Measurements from ENCODE around the gene LAMTOR4. TPM values are rescaled to one million over a fixed set of nuclear protein-coding genes. Genes with fewer than 3 reads are reported as not detected.

The LAMTOR4 gene
- total RNA-seq, 1 experiment from 2014 or later = 224 TPM

DNA sequence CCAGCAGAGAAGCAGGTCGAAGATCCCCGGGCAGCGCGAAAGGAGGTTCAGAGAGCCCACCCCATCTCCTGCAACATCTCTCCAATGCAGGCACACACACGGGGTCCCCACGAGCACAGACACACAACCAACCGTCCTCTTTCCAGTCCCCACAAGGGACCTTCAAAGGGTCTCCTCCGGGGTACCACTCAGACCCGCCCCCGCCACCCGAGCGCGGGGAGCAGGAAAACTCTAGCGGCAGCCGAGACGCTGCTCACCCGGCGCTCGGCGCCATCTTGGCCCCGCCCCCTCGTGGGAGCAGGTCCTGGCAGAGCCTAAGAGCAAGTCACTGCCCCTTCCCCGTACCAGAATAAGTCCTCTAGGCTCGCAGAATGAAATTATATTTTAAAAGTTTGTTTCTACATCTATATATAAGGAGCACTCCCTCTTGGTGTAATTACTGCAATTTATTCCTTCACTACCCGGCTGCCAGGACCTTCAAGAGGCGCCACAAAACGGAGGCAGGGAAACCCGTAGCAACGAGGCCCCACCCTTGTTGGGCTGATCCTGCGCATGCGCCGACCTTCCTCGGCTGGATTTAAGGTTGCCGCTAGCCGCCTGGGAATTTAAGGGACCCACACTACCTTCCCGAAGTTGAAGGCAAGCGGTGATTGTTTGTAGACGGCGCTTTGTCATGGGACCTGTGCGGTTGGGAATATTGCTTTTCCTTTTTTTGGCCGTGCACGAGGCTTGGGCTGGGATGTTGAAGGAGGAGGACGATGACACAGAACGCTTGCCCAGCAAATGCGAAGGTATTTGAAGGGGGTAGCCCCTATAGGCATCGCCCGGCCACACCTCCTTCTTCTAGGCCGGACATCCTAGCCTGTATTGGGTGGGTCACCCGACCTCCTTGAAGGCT lies 29.4 kb upstream of the LAMTOR4 start, which contains the start of the genes CNPY4 and TAF6:
Gene CNPY4 (plus strand): TSS at position 563 of the 898 bp plus-strand sequence. CDS start 111 bp downstream, at position 674.
Gene TAF6 (minus strand): TSS at position 287 of the 898 bp plus-strand sequence. CDS start 5,149 bp downstream, outside the sequence.
- Histone ChIP-seq H3K4me3 (ENCODE audit: low read depth in 2 of 2, low read length in 2 of 2) (peak within 1 kb of the TSS; percentile 69 to 99), H3K9me3 (ENCODE audit: control insufficient read depth, insufficient read depth, low read depth, low read length) (no peaks in the 10 kb centered on the region), H3K4me1 (ENCODE audit: control insufficient read depth, insufficient read depth, low read length) (peaks cover 11% of the 10 kb centered on the region), H3K36me3 (ENCODE audit: control insufficient read depth, insufficient read depth, low read length) (no peaks in the 10 kb centered on the region), H3K27ac (ENCODE audit: low read length) (peak within 1 kb of the TSS; percentile 88), H3K27me3 (ENCODE audit: control insufficient read depth, insufficient read depth, low read length) (no peaks in the 10 kb centered on the region)
- CTCF ChIA-PET = no interaction called here
- DNase-seq (ENCODE audit: low read depth, low spot score) = peak; percentile 95
- TF ChIP-seq SIN3A (IDR thresholded peaks at IDR 0.05; ENCODE audit: borderline replicate concordance, insufficient read depth, low read depth, low read length) = peak; percentile 55
- TF ChIP-seq, protein P1, sequence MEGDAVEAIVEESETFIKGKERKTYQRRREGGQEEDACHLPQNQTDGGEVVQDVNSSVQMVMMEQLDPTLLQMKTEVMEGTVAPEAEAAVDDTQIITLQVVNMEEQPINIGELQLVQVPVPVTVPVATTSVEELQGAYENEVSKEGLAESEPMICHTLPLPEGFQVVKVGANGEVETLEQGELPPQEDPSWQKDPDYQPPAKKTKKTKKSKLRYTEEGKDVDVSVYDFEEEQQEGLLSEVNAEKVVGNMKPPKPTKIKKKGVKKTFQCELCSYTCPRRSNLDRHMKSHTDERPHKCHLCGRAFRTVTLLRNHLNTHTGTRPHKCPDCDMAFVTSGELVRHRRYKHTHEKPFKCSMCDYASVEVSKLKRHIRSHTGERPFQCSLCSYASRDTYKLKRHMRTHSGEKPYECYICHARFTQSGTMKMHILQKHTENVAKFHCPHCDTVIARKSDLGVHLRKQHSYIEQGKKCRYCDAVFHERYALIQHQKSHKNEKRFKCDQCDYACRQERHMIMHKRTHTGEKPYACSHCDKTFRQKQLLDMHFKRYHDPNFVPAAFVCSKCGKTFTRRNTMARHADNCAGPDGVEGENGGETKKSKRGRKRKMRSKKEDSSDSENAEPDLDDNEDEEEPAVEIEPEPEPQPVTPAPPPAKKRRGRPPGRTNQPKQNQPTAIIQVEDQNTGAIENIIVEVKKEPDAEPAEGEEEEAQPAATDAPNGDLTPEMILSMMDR (IDR thresholded peaks at IDR 0.05) = no peak
- TF ChIP-seq REST (IDR thresholded peaks at IDR 0.05; ENCODE audit: insufficient read depth in 1 of 2, low read depth in 2 of 2, low read length in 1 of 2) = no peak
- TF ChIP-seq TCF7L2 (IDR thresholded peaks at IDR 0.05; ENCODE audit: low read depth, low read length) = peak; percentile 59
- peak; percentile 86 for TF ChIP-seq POLR2AphosphoS5 (IDR thresholded peaks at IDR 0.05; ENCODE audit: low read depth, low read length)
- POLR2A ChIA-PET = interaction anchor here (1.2 kb wide), 1 partner anchor 17 kb away, joined by 3 read pairs; no protein-coding TSS in a partner anchor
- in situ Hi-C loops (cut with HindIII; ENCODE audit: low pct_unique_long_range_greater_than_20kb, low sequenced_read_pairs) = no loop called here
- no TSS peak for BruUV-seq (replicated peaks)
- peak; percentile 92 for ATAC-seq
- intact Hi-C loops (cut with micrococcal nuclease; ENCODE audit: unreplicated experiment) = no loop called here

- peak overlapping the region; percentile 88 for H3K27ac ChIP-seq (ENCODE audit: low read length)
- intact Hi-C loops (cut with micrococcal nuclease; ENCODE audit: unreplicated experiment) (no loop called here), in situ Hi-C loops (cut with HindIII; ENCODE audit: low pct_unique_long_range_greater_than_20kb, low sequenced_read_pairs) (no loop called here)
- H3K36me3 ChIP-seq (ENCODE audit: control insufficient read depth, insufficient read depth, low read length) = no peaks in the 10 kb centered on the region
- H3K4me1 ChIP-seq (ENCODE audit: control insufficient read depth, insufficient read depth, low read length) = peaks cover 16% of the 10 kb centered on the region
- ATAC-seq (peak; percentile 75), DNase-seq (ENCODE audit: low read depth, low spot score) (peak; percentile 61)
- no peaks in the 10 kb centered on the region for H3K9me3 ChIP-seq (ENCODE audit: control insufficient read depth, insufficient read depth, low read depth, low read length)
- POLR2A ChIA-PET = interaction anchor here (0.9 to 1.2 kb wide), 2 partner anchors 18 to 20 kb away, joined by 3 to 16 read pairs; no protein-coding TSS in a partner anchor
- H3K4me3 ChIP-seq (ENCODE audit: low read depth in 2 of 2, low read length in 2 of 2) = peak overlapping the region; percentile 69 to 99
- TF ChIP-seq POLR2AphosphoS5 (IDR thresholded peaks at IDR 0.05; ENCODE audit: low read depth, low read length) (no peak), TCF7L2 (IDR thresholded peaks at IDR 0.05; ENCODE audit: low read depth, low read length) (peak; percentile 69; the same call in 1 of the 2 replicates)
- CTCF ChIA-PET = no interaction called here
- TSS peak; percentile 84 for BruUV-seq (replicated peaks)
- no peaks in the 10 kb centered on the region for H3K27me3 ChIP-seq (ENCODE audit: control insufficient read depth, insufficient read depth, low read length)
Measured at GRCh38 chr7:100119970-100120732, 28.6 kb upstream of the LAMTOR4 start.
